GM12878 (cell line): ENCODE data around the gene SLC35F2. TPM values are rescaled to one million over a fixed set of nuclear protein-coding genes. Genes with fewer than 3 reads are reported as not detected.

ENCODE experiments used
- ASH2L ChIP-seq: fragments of 300-600, 200-600 bp; sonication (generic); IDR thresholded peaks from 2 replicates; pipeline ENCODE4 v1.6.1; 2017; ENCODE audit warnings: low read depth, mild to moderate bottlenecking, borderline replicate concordance
- FOS ChIP-seq: IDR thresholded peaks from 3 replicates; pipeline ENCODE4 v1.6.1; 2011; ENCODE audit warnings: borderline replicate concordance; ENCODE audit not compliant: insufficient read length; ENCODE audit errors: extremely low read depth
- NBN ChIP-seq: fragments of 450-650 bp; IDR thresholded peaks from 2 replicates; pipeline ENCODE4 v1.6.1; 2016
- TCF3 ChIP-seq: IDR thresholded peaks from 2 replicates; pipeline ENCODE4 v1.6.1; 2012; ENCODE audit warnings: low read depth, mild to moderate bottlenecking, low read length, borderline replicate concordance; ENCODE audit not compliant: insufficient read depth
- polyA plus RNA-seq, 11 experiments: library from polyadenylated mRNA; depleted of rRNA in 4 of 11; unstranded in 6 of 11; stranded (reverse) in 5 of 11; fragments of >200 nt; fragmentation: Nextera tagmentation in 4 of 11; fragmentation: Illumina TruSeq in 1 of 11; extraction: Ambion mirVana in 4 of 11; extraction: Trizol in 1 of 11; gene quantifications; 1 replicate in 1 of 11; 2 replicates in 10 of 11; pipeline versions ENCODE4 v1.2.1 to v1.2.3, GENCODE V29; 2011 to 2016; ENCODE audit warnings: inconsistent platforms in 2 of 11, missing spikeins in 2 of 11, low read depth in 1 of 11
- total RNA-seq, 4 experiments: library from RNA; depleted of rRNA in 3 of 4; stranded (reverse); fragments of >200 nt in 3 of 4; fragmentation: Illumina TruSeq in 1 of 4; extraction: Trizol in 1 of 4; gene quantifications; 2 replicates each; pipeline versions ENCODE4 v1.2.1 to v1.2.3, GENCODE V29; 2013 to 2021
- TF ChIP-seq, protein P1 (sequence below): fragments of 450-650 bp; IDR thresholded peaks from 2 replicates; pipeline ENCODE4 v1.6.1; 2016; ENCODE audit warnings: mild to moderate bottlenecking, moderate library complexity, borderline replicate concordance
- TF ChIP-seq, protein P2 (sequence below): fragments of 450-650 bp; IDR thresholded peaks from 2 replicates; pipeline ENCODE4 v1.6.1; 2017; ENCODE audit warnings: mild to moderate bottlenecking, moderate library complexity
- TF ChIP-seq, protein P3 (sequence below): fragments of 450-650 bp; IDR thresholded peaks from 2 replicates; pipeline ENCODE4 v1.6.1; 2017; ENCODE audit warnings: mild to moderate bottlenecking

SLC35F2 gene
- total and polyA plus RNA-seq, 10 of the 15 experiments (the other 5 are each of a cell fraction or from before 2014, with no cell fraction given), result 15.2 to 48.8 (median 40.1) TPM

DNA sequence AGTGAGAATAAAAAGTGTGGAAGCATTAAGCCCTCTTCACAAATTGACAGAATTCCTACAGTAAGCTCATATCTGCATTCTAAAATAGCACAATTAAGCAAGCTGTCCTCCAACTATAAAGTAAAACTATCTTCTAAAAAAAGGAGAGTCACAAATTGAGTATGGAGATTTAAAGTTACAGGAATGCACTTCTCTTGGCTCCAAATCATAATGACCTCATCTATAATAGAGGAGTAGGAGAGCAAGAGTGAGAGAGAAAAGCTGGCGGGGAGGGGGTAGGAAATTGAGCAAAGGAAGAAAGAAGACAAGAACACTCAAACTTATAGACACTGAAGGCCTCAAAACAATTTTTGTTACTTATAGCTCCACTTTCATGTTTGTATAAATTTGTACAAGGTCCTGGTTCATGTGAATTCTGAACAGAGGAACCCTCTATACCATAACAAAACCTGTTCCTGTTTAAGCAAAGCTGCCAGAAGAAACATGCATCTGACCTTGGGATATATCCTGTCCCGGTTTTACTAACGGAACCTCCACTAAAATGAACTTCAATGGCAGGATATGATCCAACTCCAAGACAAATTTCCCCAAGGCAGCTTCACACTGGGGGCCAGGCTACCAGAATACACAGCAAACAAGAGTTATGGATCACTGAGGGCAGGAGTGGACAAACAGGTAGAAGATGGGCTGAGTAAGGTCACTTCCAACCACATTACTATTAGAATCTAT lies 37.2 kb downstream of the SLC35F2 start (continued):
- TF ChIP-seq, protein P1, sequence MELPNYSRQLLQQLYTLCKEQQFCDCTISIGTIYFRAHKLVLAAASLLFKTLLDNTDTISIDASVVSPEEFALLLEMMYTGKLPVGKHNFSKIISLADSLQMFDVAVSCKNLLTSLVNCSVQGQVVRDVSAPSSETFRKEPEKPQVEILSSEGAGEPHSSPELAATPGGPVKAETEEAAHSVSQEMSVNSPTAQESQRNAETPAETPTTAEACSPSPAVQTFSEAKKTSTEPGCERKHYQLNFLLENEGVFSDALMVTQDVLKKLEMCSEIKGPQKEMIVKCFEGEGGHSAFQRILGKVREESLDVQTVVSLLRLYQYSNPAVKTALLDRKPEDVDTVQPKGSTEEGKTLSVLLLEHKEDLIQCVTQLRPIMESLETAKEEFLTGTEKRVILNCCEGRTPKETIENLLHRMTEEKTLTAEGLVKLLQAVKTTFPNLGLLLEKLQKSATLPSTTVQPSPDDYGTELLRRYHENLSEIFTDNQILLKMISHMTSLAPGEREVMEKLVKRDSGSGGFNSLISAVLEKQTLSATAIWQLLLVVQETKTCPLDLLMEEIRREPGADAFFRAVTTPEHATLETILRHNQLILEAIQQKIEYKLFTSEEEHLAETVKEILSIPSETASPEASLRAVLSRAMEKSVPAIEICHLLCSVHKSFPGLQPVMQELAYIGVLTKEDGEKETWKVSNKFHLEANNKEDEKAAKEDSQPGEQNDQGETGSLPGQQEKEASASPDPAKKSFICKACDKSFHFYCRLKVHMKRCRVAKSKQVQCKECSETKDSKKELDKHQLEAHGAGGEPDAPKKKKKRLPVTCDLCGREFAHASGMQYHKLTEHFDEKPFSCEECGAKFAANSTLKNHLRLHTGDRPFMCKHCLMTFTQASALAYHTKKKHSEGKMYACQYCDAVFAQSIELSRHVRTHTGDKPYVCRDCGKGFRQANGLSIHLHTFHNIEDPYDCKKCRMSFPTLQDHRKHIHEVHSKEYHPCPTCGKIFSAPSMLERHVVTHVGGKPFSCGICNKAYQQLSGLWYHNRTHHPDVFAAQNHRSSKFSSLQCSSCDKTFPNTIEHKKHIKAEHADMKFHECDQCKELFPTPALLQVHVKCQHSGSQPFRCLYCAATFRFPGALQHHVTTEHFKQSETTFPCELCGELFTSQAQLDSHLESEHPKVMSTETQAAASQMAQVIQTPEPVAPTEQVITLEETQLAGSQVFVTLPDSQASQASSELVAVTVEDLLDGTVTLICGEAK, result no peak
- TF ChIP-seq, protein P2, sequence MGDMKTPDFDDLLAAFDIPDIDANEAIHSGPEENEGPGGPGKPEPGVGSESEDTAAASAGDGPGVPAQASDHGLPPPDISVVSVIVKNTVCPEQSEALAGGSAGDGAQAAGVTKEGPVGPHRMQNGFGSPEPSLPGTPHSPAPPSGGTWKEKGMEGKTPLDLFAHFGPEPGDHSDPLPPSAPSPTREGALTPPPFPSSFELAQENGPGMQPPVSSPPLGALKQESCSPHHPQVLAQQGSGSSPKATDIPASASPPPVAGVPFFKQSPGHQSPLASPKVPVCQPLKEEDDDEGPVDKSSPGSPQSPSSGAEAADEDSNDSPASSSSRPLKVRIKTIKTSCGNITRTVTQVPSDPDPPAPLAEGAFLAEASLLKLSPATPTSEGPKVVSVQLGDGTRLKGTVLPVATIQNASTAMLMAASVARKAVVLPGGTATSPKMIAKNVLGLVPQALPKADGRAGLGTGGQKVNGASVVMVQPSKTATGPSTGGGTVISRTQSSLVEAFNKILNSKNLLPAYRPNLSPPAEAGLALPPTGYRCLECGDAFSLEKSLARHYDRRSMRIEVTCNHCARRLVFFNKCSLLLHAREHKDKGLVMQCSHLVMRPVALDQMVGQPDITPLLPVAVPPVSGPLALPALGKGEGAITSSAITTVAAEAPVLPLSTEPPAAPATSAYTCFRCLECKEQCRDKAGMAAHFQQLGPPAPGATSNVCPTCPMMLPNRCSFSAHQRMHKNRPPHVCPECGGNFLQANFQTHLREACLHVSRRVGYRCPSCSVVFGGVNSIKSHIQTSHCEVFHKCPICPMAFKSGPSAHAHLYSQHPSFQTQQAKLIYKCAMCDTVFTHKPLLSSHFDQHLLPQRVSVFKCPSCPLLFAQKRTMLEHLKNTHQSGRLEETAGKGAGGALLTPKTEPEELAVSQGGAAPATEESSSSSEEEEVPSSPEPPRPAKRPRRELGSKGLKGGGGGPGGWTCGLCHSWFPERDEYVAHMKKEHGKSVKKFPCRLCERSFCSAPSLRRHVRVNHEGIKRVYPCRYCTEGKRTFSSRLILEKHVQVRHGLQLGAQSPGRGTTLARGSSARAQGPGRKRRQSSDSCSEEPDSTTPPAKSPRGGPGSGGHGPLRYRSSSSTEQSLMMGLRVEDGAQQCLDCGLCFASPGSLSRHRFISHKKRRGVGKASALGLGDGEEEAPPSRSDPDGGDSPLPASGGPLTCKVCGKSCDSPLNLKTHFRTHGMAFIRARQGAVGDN, result no peak
- no peak for TF ChIP-seq TCF3
- no peak for TF ChIP-seq ASH2L
- TF ChIP-seq FOS, result no peak
- no peak for TF ChIP-seq NBN
- TF ChIP-seq, protein P3, sequence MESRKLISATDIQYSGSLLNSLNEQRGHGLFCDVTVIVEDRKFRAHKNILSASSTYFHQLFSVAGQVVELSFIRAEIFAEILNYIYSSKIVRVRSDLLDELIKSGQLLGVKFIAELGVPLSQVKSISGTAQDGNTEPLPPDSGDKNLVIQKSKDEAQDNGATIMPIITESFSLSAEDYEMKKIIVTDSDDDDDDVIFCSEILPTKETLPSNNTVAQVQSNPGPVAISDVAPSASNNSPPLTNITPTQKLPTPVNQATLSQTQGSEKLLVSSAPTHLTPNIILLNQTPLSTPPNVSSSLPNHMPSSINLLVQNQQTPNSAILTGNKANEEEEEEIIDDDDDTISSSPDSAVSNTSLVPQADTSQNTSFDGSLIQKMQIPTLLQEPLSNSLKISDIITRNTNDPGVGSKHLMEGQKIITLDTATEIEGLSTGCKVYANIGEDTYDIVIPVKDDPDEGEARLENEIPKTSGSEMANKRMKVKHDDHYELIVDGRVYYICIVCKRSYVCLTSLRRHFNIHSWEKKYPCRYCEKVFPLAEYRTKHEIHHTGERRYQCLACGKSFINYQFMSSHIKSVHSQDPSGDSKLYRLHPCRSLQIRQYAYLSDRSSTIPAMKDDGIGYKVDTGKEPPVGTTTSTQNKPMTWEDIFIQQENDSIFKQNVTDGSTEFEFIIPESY, result no peak
